HG02571 (cell line): ENCODE results near the gene OR2V2.
"Not testable (repeated sequence)": the region's sequence is repeated elsewhere in the genome, so short reads cannot be mapped to it uniquely, and the experiment has no call there.

Experiments used
- ATAC-seq: cut with Tn5 transposase; IDR thresholded peaks from one replicate; pipeline ENCODE4 v1.9.1; 2021; ENCODE audit warnings: mild to moderate bottlenecking, moderate library complexity; ENCODE audit not compliant: unreplicated experiment

The OR2V2 gene

DNA sequence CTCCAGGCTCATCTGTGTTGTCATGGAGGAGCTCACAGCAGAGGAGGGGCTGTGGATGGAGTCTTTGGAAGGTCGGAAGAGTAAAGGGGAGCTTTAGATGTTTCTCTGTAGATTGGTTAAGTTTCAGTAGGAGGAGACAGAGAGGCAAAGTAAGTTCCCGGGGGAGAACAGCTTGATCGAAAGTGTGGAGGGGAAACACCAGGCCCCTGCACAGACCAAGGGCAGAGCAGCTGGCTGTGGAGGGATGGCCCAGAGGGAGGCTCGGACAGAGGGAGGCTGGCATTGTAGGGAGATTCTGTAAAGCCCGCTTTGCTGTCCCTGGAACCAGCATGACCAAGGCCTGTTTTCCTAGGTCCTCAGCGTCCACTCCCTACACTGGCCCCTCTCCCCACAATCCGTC lies 5.3 kb upstream of the OR2V2 start:
- no peak for ATAC-seq

DNA sequence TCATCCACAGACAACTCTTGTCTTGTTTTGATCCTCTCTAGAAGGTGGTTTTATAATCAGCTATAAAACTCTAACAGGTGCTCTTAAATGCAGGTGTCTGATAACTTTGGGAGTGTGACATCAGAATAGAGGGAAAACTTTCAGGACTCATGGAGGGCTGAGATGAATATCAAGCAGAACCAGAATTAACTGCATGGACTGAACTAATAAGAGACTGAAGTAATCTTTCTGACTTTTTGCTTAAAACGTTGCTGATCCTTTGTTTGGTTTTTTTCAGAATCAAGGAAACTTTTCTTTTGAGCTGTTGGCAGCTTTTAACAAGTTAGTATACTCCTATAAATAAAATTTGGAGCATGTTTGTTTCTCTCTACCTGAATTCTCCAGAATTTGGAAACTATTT lies 2.3 kb upstream of the OR2V2 start:
- ATAC-seq: no peak

GRCh38 chr5:181149355-181149754 lies 2.0 kb downstream of the OR2V2 start:
- ATAC-seq: no peak

DNA sequence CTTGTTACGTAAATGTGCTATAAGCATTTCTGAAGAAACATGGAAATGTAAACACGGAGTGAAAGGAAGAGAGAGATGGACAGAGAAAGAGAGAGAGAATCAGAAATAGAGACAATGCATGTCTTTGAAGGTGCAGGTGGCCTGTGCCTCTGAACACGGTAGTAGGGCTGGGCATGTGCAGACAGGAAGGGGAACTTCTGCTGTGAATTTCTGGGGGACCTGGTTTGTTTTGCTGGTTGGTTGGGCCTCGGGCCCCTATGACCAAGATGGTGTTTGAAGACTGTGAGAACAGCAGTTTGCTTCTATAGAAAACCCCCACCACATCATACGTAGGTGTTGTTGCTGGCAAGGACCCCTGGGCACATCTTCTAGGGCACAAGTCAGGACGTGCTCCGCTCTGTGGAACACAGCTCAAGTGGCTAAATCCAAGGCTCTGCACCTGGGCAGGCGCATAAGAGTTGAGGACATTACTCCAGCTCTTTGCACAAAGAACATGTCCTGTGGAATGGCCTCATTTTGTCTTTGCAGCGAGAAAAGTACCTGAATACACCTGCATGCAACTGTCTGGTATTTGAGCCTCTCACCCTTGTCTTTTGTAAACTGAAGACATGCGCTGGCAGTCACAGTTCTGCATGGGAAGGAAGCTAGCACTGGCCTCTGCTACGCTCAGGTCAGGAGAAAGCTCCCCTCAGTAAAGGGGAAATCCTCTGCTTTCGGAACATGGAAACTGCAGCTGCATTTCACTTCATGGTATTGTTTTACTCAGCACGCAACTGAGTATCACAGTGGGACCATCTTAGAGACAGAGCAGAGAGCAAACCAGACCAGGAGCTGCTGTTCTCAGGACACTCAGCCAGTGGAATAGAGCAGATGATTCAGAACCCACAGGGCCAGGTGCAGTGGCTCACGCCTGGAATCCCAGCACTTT lies 2.7 kb downstream of the OR2V2 start:
- no peak for ATAC-seq

DNA sequence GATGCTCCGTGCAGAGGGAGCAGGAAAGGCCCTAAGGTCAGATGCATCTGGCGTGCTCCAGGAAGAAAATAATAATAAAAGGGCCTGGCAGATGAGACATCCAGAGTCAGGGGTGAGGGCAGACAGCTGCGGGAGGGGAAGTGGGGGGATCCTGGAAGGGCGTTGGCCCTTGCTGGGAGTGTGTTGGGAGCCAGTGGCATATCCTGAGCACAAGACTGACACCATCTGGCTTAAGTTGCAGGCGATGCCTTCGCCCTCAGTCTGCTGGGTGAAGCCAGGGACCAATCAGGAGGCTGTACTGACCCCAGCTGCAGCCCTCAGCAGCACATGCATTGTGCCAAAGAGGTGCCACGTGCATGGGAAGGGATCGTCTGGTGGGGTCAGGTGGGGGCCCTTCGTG lies 3.8 kb downstream of the OR2V2 start:
- no peak for ATAC-seq

GRCh38 chr5:181152406-181152805 lies 5.0 kb downstream of the OR2V2 start:
- ATAC-seq: no peak

DNA sequence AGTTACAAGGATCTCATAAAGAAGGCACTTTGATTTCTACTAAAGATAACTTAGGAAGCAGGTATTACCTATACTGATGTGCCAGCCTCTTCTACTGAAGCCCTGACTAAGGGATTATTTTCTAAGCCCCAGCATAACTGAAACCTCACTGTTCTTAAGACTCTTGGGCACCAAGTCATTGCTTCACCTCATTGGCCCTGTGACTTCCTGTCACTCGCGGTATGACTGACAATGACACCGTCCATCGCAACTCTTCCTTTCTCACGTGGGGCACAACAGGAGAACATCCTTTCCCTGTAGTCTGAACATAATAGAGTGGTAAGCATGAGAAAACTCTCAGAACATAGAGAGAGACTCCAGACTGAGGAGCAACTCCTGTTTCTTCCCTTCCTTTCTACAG lies 6.4 kb downstream of the OR2V2 start:
- no peak for ATAC-seq

DNA sequence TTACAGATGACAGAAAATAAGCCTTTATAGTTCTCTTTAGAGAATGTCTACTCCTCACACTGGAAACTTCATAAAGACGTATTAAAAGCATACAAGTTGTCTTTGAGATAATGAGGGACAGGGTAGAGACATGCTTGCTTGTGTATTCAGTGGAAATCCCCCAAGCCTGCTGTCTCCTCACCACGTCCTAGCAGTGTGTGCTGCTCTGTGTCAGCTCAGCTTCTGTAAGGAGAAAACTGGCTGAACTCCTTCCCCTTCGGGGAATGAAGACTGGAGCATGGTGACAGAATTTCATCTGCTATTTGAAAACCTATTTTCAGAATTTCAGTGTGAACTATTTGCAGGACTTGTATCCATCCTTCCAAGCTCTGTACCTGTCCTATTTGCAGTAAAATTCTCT lies 9.4 kb downstream of the OR2V2 start:
- ATAC-seq: no peak

- no peak for ATAC-seq
Measured at GRCh38 chr5:181158869-181159268, 11.5 kb downstream of the OR2V2 start.

GRCh38 chr5:181159286-181160151 lies 12.1 kb downstream of the OR2V2 start:
- peak; percentile 73 for ATAC-seq

GRCh38 chr5:181160152-181160754 lies 12.9 kb downstream of the OR2V2 start:
- ATAC-seq: peak; percentile 42

DNA sequence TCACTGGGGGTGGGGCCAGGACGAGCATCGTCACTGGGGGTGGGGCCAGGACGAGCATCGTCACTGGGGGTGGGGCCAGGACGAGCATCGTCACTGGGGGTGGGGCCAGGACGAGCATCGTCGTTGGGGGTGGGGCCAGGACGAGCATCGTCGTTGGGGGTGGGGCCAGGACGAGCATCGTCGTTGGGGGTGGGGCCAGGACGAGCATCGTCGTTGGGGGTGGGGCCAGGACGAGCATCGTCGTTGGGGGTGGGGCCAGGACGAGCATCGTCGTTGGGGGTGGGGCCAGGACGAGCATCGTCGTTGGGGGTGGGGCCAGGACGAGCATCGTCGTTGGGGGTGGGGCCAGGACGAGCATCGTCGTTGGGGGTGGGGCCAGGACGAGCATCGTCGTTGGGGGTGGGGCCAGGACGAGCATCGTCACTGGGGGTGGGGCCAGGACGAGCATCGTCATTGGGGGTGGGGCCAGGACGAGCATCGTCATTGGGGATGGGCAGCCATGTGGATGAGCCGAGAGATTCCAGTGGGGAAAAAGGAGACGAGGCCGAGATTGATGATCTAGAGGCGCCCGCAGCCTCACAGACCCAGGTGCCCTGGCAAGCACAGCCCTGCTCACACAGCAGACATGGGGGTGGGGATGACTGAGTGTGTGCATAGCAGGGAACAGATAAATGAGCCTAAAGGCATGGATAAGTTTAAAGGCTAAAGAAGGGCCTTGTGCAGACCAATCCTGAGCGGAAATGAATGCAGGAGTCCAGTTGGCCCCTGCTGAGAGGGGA lies 13.6 kb downstream of the OR2V2 start:
- ATAC-seq: not testable (repeated sequence)

DNA sequence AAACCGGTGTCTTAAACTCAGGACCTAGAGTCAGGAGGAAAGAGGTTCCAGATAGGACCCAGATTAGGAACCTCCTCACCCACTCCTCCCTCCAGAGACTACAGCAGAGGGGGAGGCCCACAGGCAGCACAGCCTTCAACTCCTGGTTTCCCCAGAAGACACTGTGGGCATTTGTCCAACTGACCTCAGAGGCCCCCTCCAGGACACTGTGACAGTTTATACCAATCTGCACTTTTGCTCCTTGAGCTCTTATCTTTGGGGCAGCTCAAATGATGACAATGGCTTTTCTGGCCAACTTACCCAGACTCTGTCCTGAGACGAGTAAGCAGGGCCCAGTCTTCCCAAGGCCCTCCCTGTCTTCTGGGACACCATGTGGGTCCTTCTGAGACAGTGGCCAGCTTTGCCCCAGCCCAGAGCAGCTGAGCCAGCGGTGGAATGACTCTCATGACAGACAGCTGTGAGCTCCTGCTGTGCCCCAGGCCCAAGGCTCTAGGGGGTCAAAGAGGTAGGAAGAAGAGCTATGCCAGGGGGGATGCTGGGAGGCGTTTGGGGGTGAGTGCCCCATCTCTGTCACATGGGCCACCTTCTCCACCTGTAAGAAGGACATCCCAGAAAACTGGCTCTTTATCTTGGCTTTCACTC lies 14.3 kb downstream of the OR2V2 start:
- no peak for ATAC-seq

- no peak for ATAC-seq
Measured at GRCh38 chr5:181163487-181164075, 16.2 kb downstream of the OR2V2 start.

DNA sequence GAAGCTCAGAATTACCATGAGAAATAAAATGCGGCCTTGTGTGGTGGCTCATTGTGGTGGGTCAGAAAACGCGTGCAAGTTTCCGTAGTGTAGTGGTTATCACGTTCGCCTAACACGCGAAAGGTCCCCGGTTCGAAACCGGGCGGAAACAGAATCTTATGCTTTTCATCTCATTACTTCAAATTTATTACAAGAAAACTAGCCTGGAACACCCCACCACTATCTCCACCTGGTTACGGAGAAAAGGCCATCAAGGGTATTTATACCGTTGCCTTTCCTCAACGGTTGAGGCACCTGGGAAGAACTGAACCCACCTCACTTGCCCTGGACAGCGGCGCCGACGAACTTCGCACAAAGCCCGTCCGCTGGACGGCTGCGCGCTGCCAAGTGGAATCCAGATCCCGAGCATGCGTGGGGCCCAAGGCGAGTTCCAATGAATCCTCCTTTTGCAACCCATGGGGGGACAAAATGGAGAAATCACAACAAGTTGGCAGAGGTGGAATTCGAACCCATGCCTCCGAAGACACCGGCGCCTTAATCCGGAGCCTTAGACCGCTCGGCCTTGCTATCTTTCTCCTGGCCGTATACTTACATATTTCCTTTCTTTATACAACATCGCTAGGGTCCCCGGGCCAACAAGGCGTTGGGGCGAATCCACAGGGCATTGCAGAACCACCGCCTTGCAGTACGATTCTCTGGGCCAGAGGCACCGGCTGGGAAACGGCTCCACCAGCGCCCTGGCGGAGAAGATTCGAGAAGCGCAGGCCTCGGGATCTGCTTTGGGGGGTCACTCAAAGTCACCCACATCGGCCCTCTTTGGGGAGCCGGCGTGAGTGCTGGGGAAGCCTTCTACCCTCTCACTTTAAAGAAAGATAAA lies 16.9 kb downstream of the OR2V2 start:
- no peak for ATAC-seq

DNA sequence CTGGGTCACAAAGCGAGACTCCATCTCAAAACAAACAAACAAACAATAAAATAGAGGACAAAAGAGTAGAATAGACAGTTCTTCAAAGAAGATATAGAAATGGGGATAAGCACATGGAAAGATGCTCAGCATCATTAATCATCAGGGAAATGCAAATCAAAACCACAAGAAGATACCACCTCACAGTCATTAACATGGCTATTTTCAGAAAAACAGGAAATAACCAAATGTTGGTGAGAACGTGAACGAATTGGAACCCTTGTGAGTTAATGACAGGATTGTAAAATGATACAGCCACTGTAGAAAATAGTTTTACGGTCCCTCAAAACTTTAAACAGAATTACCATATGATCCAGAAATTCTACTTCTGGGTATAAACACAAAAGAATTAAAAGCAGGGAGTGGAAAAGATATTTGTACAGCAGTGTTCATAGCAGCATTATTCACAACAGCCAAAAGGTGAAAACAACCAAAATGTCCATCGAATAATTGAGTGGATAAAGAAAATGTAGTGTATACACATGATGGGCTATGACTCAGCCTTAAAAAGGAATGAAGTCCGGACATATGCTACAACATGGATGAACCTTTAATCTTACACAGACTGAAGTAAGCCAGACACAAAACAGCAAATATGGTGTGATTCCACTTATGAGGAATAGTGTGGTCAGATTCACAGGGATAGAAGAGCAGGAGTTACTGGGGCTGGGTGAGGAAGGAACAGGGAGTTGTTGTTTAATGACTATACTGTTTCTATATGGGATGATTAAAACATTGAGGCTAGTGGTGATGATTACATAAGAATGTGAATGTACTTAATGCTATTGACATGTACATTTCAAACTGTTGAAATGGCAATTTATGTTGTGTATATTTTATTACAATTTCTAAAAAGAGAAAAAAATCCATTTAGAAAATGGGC lies 19.7 kb downstream of the OR2V2 start:
- ATAC-seq: no peak

GRCh38 chr5:181167814-181168488 lies 20.6 kb downstream of the OR2V2 start:
- ATAC-seq: no peak
